Panc1 (cell line): ENCODE results near the gene RAB22A. TPM values are rescaled to one million over a fixed set of nuclear protein-coding genes. Genes with fewer than 3 reads are reported as not detected.

Experiments
- ATAC-seq: fragments of 200-7000 bp; cut with Tn5 transposase; 2 replicates; pipeline ENCODE4 v1.9.1; 2020; ENCODE audit warnings: mild to moderate bottlenecking, moderate library complexity
- BruUV-seq: library from RNA; stranded (reverse); fragments of 400-500 nt; replicated peaks from 2 replicates; lab custom pipeline; 2021; lab: Mats Ljungman, UMichigan
- CTCF ChIA-PET: fragments of 300-600 bp; sonication (Branson Sonifier 250); formaldehyde crosslinking; loops from one replicate; lab custom pipeline; 2022; ENCODE audit warnings: antibody characterized with exemption; lab: Charles Lee
- POLR2A ChIA-PET: fragments of 300-600 bp; sonication (Branson Sonifier 250); formaldehyde crosslinking; loops from one replicate; lab custom pipeline; 2022; ENCODE audit warnings: antibody characterized with exemption; lab: Charles Lee
- DNase-seq: peaks from one replicate; pipeline ENCODE4 v3.0.0-alpha.2; 2010; ENCODE audit warnings: low read depth, low spot score
- H3K27ac ChIP-seq: 2 replicates; pipeline ENCODE4 v1.5.1; 2011; ENCODE audit warnings: mild to moderate bottlenecking, low read length, inconsistent platforms
- H3K27me3 ChIP-seq: fragments of 200-500 bp; sonication (Bioruptor generic); 2 replicates; pipeline ENCODE4 v1.6.0; 2014; ENCODE audit warnings: low read length, inconsistent platforms; ENCODE audit not compliant: control insufficient read depth, insufficient read depth
- H3K36me3 ChIP-seq: fragments of 200-500 bp; sonication (Bioruptor generic); 2 replicates; pipeline ENCODE4 v1.5.1; 2014; ENCODE audit warnings: inconsistent platforms, mild to moderate bottlenecking, low read length, moderate library complexity; ENCODE audit not compliant: control insufficient read depth, insufficient read depth
- H3K4me1 ChIP-seq: 2 replicates; pipeline ENCODE4 v1.5.1; 2011; ENCODE audit warnings: inconsistent platforms, mild to moderate bottlenecking, low read length, moderate library complexity; ENCODE audit not compliant: control insufficient read depth, insufficient read depth
- H3K4me3 ChIP-seq, 2 experiments: 2 replicates each; pipeline ENCODE4 v1.5.1; 2011 to 2012; ENCODE audit warnings: low read depth in 2 of 2, low read length in 2 of 2, mild to moderate bottlenecking in 2 of 2, inconsistent platforms in 1 of 2, moderate library complexity in 1 of 2
- H3K9me3 ChIP-seq: fragments of 200-500 bp; sonication (Bioruptor generic); 2 replicates; pipeline ENCODE4 v1.5.1; 2014; ENCODE audit warnings: low read depth, mild to moderate bottlenecking, inconsistent platforms, low read length, moderate library complexity; ENCODE audit not compliant: control insufficient read depth, insufficient read depth
- CTCF ChIP-seq: fragments of 450-650 bp; IDR thresholded peaks from 2 replicates; pipeline ENCODE4 v1.5.1; 2017; ENCODE audit warnings: mild to moderate bottlenecking
- POLR2AphosphoS5 ChIP-seq: IDR thresholded peaks from 2 replicates; pipeline ENCODE4 v1.6.1; 2012; ENCODE audit warnings: mild to moderate bottlenecking, low read depth, low read length, moderate library complexity
- REST ChIP-seq, 2 experiments: IDR thresholded peaks; 2 replicates each; pipeline ENCODE4 v1.6.1; 2011 to 2012; ENCODE audit warnings: low read depth in 2 of 2, control low read depth in 1 of 2, low read length in 1 of 2, mild to moderate bottlenecking in 1 of 2, moderate library complexity in 1 of 2; ENCODE audit not compliant: insufficient read depth in 1 of 2
- SIN3A ChIP-seq: IDR thresholded peaks from 2 replicates; pipeline ENCODE4 v1.6.1; 2012; ENCODE audit warnings: low read depth, mild to moderate bottlenecking, low read length, moderate library complexity, borderline replicate concordance; ENCODE audit not compliant: insufficient read depth
- TCF7L2 ChIP-seq: IDR thresholded peaks from 2 replicates; pipeline ENCODE4 v1.6.1; 2011; ENCODE audit warnings: mild to moderate bottlenecking, low read depth, low read length, inconsistent platforms
- in situ Hi-C: cut with HindIII; loops from 2 replicates; pipeline ENCODE4 v1.10.0; 2016; ENCODE audit warnings: low sequenced_read_pairs, low pct_unique_long_range_greater_than_20kb
- intact Hi-C: fragments of 100-400 bp; cut with micrococcal nuclease; formaldehyde crosslinking; loops from one replicate; pipeline ENCODE4 v1.10.0; 2022; ENCODE audit not compliant: unreplicated experiment
- total RNA-seq: library from RNA; stranded (reverse); gene quantifications from one replicate; pipeline ENCODE4 v1.2.1, GENCODE V29; 2021; ENCODE audit not compliant: unreplicated experiment

The RAB22A gene
- total RNA-seq, 1 experiment from 2014 or later, result 21.1 TPM

- no peaks in the 10 kb centered on the region for H3K9me3 ChIP-seq
- no peak for TF ChIP-seq CTCF
- no peak for TF ChIP-seq POLR2AphosphoS5
- ATAC-seq (no peak), DNase-seq (no peak)
- H3K27me3 ChIP-seq, result no peaks in the 10 kb centered on the region
- peak overlapping the region; percentile 55 to 85; a peak in 3 of 4 replicates for H3K4me3 ChIP-seq
- no peak overlapping the region for H3K27ac ChIP-seq
- ChIA-PET POLR2A (interaction anchor here (0.6 to 1.1 kb wide), 2 partner anchors 24 to 27 kb away, joined by 3 read pairs; no protein-coding TSS in a partner anchor), CTCF (interaction anchor here (0.5 kb wide), 1 partner anchor 303 kb away, joined by 12 read pairs; no protein-coding TSS in a partner anchor)
- peaks cover 14% of the 10 kb centered on the region for H3K4me1 ChIP-seq
- in situ Hi-C loops (no loop called here), intact Hi-C loops (no loop called here)
- H3K36me3 ChIP-seq, result peaks cover 4% of the 10 kb centered on the region
- no TSS peak for BruUV-seq
Measured at GRCh38 chr20:58388028-58388601, 78.6 kb downstream of the RAB22A start.

GRCh38 chr20:58388882-58389323 is 79.4 kb downstream of the RAB22A start, which contains the start of gene VAPB:
VAPB (plus strand) TSS chr20:58389229; CDS start chr20:58389460, 231 bp downstream.
- TF ChIP-seq POLR2AphosphoS5 (peak; percentile 25; the same call in 1 of the 2 replicates), TCF7L2 (no peak)
- H3K27ac ChIP-seq, result peak within 1 kb of the TSS; percentile 83
- in situ Hi-C loops, result no loop called here
- no peaks in the 10 kb centered on the region for H3K9me3 ChIP-seq
- H3K4me3 ChIP-seq, result peak within 1 kb of the TSS; percentile 85 to 90
- H3K4me1 ChIP-seq, result peaks cover 14% of the 10 kb centered on the region
- ChIA-PET POLR2A (interaction anchor here (0.5 to 1.1 kb wide), 5 partner anchors 13 to 384 kb away, joined by 3 to 6 read pairs (median 3); no protein-coding TSS in a partner anchor), CTCF (interaction anchor here (0.6 kb wide), 1 partner anchor 816 kb away, joined by 3 read pairs; no protein-coding TSS in a partner anchor)
- peaks cover 4% of the 10 kb centered on the region for H3K36me3 ChIP-seq
- no TSS peak for BruUV-seq
- DNase-seq (peak; percentile 80), ATAC-seq (peak; percentile 100)
- intact Hi-C loops, result no loop called here
- H3K27me3 ChIP-seq, result no peaks in the 10 kb centered on the region

GRCh38 chr20:58389324-58389967 is 79.9 kb downstream of the RAB22A start:
- intact Hi-C loops, result no loop called here
- in situ Hi-C loops, result no loop called here
- H3K9me3 ChIP-seq, result no peaks in the 10 kb centered on the region
- no TSS peak for BruUV-seq
- peaks cover 14% of the 10 kb centered on the region for H3K4me1 ChIP-seq
- CTCF ChIA-PET, result no interaction called here
- H3K27ac ChIP-seq, result peak overlapping the region; percentile 83
- DNase-seq (no peak), ATAC-seq (peak; percentile 56)
- POLR2A ChIA-PET, result interaction anchor here (0.6 to 1.1 kb wide), 2 partner anchors 13 to 28 kb away, joined by 3 to 6 read pairs; no protein-coding TSS in a partner anchor
- H3K27me3 ChIP-seq, result no peaks in the 10 kb centered on the region
- TF ChIP-seq SIN3A (no peak; the same call in 1 of the 2 replicates), REST (IDR thresholded peaks at IDR 0.05; ENCODE audit: insufficient read depth in 1 of 2, low read depth in 2 of 2, low read length in 1 of 2) (no peak), POLR2AphosphoS5 (no peak), TCF7L2 (no peak), CTCF (no peak)
- peak overlapping the region; percentile 85 to 90 for H3K4me3 ChIP-seq
- peaks cover 4% of the 10 kb centered on the region for H3K36me3 ChIP-seq
